Measurements from ENCODE around the gene ATP2B1. TPM values are rescaled to one million over a fixed set of nuclear protein-coding genes. Genes with fewer than 3 reads are reported as not detected.
A peak's percentile ranks its signal among the peaks of the same experiment; 100 is the strongest.

The ATP2B1 gene
- total RNA-seq, 1 donor from 2014 or later: 48.9 TPM

DNA sequence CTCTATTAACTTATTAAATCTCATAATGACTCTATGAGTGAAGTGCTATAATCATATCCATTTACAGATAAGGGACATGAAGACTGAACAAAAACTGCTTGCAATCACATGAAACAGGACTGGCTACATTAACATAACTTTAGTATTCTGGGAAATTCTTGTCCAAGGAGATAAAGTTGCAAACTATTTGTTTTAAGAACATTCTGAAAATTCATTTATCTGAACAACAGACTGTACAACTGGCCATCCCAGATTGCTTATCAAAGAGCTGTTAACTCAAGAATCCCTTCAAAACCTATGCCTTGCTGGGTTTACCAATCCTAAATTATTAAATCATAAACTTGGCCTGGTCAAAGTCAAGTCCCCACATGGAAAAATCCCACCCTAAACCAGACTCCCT is 143.6 kb downstream of the ATP2B1 start:
- H2AFZ ChIP-seq (ENCODE audit: low read depth, low read length): no peak overlapping the region
- no peaks in the 10 kb centered on the region for H3K79me2 ChIP-seq (ENCODE audit: insufficient read depth, low read length)
- H3K27ac ChIP-seq (ENCODE audit: low read depth, low read length): no peak overlapping the region
- Mint-ChIP-seq H3K9me3 (ENCODE audit: unreplicated experiment) (peaks cover 2% of the 10 kb centered on the region), H3K4me3 (ENCODE audit: unreplicated experiment) (no peak overlapping the region), H3K36me3 (ENCODE audit: low read depth, unreplicated experiment) (no peaks in the 10 kb centered on the region), H3K27me3 (ENCODE audit: low read depth, unreplicated experiment) (no peaks in the 10 kb centered on the region), H3K27ac (ENCODE audit: unreplicated experiment) (no peak overlapping the region), H3K4me1 (ENCODE audit: low read depth, unreplicated experiment) (peaks cover 13% of the 10 kb centered on the region)
- no peaks in the 10 kb centered on the region for H3K36me3 ChIP-seq (ENCODE audit: insufficient read depth, low read length)
- DNase-seq (ENCODE audit: low read depth) (no peak), FAIRE-seq (no peak)
- H3K4me1 ChIP-seq (ENCODE audit: insufficient read depth, low read length): no peaks in the 10 kb centered on the region
- no peaks in the 10 kb centered on the region for H3K27me3 ChIP-seq (ENCODE audit: insufficient read depth, low read length)
- H3K4me3 ChIP-seq (ENCODE audit: insufficient read depth, low read depth, low read length): no peak overlapping the region
- H4K20me1 ChIP-seq (ENCODE audit: insufficient read depth, low read length): no peaks in the 10 kb centered on the region
- H3K9ac ChIP-seq (ENCODE audit: low read length): no peak overlapping the region
- H3K4me2 ChIP-seq (ENCODE audit: low read length): no peak overlapping the region
- TF ChIP-seq, protein P1, sequence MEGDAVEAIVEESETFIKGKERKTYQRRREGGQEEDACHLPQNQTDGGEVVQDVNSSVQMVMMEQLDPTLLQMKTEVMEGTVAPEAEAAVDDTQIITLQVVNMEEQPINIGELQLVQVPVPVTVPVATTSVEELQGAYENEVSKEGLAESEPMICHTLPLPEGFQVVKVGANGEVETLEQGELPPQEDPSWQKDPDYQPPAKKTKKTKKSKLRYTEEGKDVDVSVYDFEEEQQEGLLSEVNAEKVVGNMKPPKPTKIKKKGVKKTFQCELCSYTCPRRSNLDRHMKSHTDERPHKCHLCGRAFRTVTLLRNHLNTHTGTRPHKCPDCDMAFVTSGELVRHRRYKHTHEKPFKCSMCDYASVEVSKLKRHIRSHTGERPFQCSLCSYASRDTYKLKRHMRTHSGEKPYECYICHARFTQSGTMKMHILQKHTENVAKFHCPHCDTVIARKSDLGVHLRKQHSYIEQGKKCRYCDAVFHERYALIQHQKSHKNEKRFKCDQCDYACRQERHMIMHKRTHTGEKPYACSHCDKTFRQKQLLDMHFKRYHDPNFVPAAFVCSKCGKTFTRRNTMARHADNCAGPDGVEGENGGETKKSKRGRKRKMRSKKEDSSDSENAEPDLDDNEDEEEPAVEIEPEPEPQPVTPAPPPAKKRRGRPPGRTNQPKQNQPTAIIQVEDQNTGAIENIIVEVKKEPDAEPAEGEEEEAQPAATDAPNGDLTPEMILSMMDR (IDR thresholded peaks at IDR 0.05; ENCODE audit: insufficient read depth, low read depth, low read length): no peak
- TF ChIP-seq EZH2 (IDR thresholded peaks at IDR 0.05; ENCODE audit: insufficient read depth, low read length): no peak
- H3K9me3 ChIP-seq (ENCODE audit: insufficient read depth, low read depth, low read length): no peaks in the 10 kb centered on the region

DNA sequence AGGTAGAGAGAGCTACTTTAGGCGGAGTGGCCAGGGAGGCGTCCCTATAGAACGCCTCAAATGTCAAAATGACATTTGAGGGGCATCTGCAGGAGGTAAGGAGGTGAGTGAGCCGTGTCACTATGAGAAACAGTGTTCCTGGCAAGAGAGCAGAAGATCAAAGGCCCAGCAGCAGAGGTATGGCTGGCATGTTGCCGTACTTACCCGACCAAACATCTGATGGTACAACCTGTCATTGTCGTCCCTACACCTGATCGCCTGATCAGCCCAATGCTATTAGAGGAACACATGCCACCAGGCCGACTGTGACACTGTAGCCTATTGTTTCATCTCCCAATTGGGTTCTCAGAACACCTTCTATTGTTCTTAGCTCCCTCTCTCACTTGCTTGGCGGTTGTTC is 148.9 kb downstream of the ATP2B1 start:
- Histone ChIP-seq H3K27me3 (ENCODE audit: insufficient read depth, low read length) (no peaks in the 10 kb centered on the region), H3K4me2 (ENCODE audit: low read length) (no peak overlapping the region), H3K27ac (ENCODE audit: low read depth, low read length) (no peak overlapping the region), H3K4me1 (ENCODE audit: insufficient read depth, low read length) (no peaks in the 10 kb centered on the region), H3K4me3 (ENCODE audit: insufficient read depth, low read depth, low read length) (no peak overlapping the region), H3K9me3 (ENCODE audit: insufficient read depth, low read depth, low read length) (no peaks in the 10 kb centered on the region), H3K9ac (ENCODE audit: low read length) (no peak overlapping the region), H3K36me3 (ENCODE audit: insufficient read depth, low read length) (no peaks in the 10 kb centered on the region), H2AFZ (ENCODE audit: low read depth, low read length) (no peak overlapping the region), H3K79me2 (ENCODE audit: insufficient read depth, low read length) (no peaks in the 10 kb centered on the region), H4K20me1 (ENCODE audit: insufficient read depth, low read length) (no peaks in the 10 kb centered on the region)
- DNase-seq (ENCODE audit: low read depth): no peak
- peaks cover 2% of the 10 kb centered on the region for H3K9me3 Mint-ChIP-seq (ENCODE audit: unreplicated experiment)
- no peak overlapping the region for H3K27ac Mint-ChIP-seq (ENCODE audit: unreplicated experiment)
- H3K4me3 Mint-ChIP-seq (ENCODE audit: unreplicated experiment): no peak overlapping the region
- H3K4me1 Mint-ChIP-seq (ENCODE audit: low read depth, unreplicated experiment): peaks cover 3% of the 10 kb centered on the region
- FAIRE-seq: no peak
- TF ChIP-seq, protein P1 (IDR thresholded peaks at IDR 0.05; ENCODE audit: insufficient read depth, low read depth, low read length): no peak
- no peak for TF ChIP-seq EZH2 (IDR thresholded peaks at IDR 0.05; ENCODE audit: insufficient read depth, low read length)
- no peaks in the 10 kb centered on the region for H3K36me3 Mint-ChIP-seq (ENCODE audit: low read depth, unreplicated experiment)
- H3K27me3 Mint-ChIP-seq (ENCODE audit: low read depth, unreplicated experiment): peaks cover 3% of the 10 kb centered on the region

DNA sequence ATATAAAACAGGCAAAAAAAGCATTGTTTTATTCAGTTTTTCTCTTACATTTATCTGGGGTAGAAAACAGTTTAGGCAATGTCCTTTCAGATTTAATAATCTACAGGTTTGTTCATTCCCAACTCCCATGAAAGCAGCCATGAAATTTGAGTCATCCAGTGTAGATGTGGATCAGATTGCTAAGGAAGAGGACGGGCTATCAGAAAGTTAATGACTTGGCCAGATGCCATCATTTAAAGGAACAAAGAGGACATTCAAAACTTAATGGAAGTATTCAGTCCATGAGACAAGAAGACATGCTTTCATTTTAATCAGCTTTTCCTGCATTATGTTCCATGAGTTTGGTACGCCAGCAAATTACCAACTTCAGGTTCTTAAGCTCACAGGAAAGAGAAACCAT is 151.7 kb downstream of the ATP2B1 start:
- Mint-ChIP-seq H3K27ac (ENCODE audit: unreplicated experiment) (no peak overlapping the region), H3K4me3 (ENCODE audit: unreplicated experiment) (no peak overlapping the region), H3K27me3 (ENCODE audit: low read depth, unreplicated experiment) (peaks cover 3% of the 10 kb centered on the region), H3K9me3 (ENCODE audit: unreplicated experiment) (peaks cover 3% of the 10 kb centered on the region), H3K36me3 (ENCODE audit: low read depth, unreplicated experiment) (peaks cover 2% of the 10 kb centered on the region), H3K4me1 (ENCODE audit: low read depth, unreplicated experiment) (peaks cover 6% of the 10 kb centered on the region)
- DNase-seq (ENCODE audit: low read depth): peak; percentile 15
- Histone ChIP-seq H4K20me1 (ENCODE audit: insufficient read depth, low read length) (no peaks in the 10 kb centered on the region), H3K27ac (ENCODE audit: low read depth, low read length) (no peak overlapping the region), H3K4me2 (ENCODE audit: low read length) (no peak overlapping the region), H3K4me1 (ENCODE audit: insufficient read depth, low read length) (no peaks in the 10 kb centered on the region), H3K79me2 (ENCODE audit: insufficient read depth, low read length) (no peaks in the 10 kb centered on the region), H3K4me3 (ENCODE audit: insufficient read depth, low read depth, low read length) (no peak overlapping the region), H3K36me3 (ENCODE audit: insufficient read depth, low read length) (no peaks in the 10 kb centered on the region), H3K27me3 (ENCODE audit: insufficient read depth, low read length) (no peaks in the 10 kb centered on the region), H3K9ac (ENCODE audit: low read length) (no peak overlapping the region), H3K9me3 (ENCODE audit: insufficient read depth, low read depth, low read length) (no peaks in the 10 kb centered on the region), H2AFZ (ENCODE audit: low read depth, low read length) (no peak overlapping the region)
- no peak for FAIRE-seq
- TF ChIP-seq, protein P1 (IDR thresholded peaks at IDR 0.05; ENCODE audit: insufficient read depth, low read depth, low read length): no peak
- TF ChIP-seq EZH2 (IDR thresholded peaks at IDR 0.05; ENCODE audit: insufficient read depth, low read length): no peak
